Natural killer cell treated with Interleukin-12 subunit alpha and Interleukin-12 subunit beta and Interleukin-15 and Interleukin-18, amount 100 ng/mL, for 72 hours (primary cell): ENCODE results near the gene GRAP2. TPM values are rescaled to one million over a fixed set of nuclear protein-coding genes. Genes with fewer than 3 reads are reported as not detected.
"Not testable (repeated sequence)": the region's sequence is repeated elsewhere in the genome, so short reads cannot be mapped to it uniquely, and the experiment has no call there.

Experiments used
- ATAC-seq, 2 donors: fragments of 150-1000 bp; cut with Tn5 transposase in 1 of 2; sonication (Bioruptor Pico), chemical (Tn5 transposase) in 1 of 2; 2 replicates each; pipeline ENCODE4 v1.10.0; 2021
- DNase-seq: peaks from one replicate; pipeline ENCODE4 v3.0.0; 2022; ENCODE audit warnings: low spot score
- H3K27ac Mint-ChIP-seq, 2 donors: 1 replicate in 1 of 2; 2 replicates in 1 of 2; pipeline ENCODE4 v1.8.0; 2022; ENCODE audit warnings: mixed read lengths in 2 of 2, mild to moderate bottlenecking in 1 of 2, moderate library complexity in 1 of 2
- H3K27me3 Mint-ChIP-seq, 2 donors: 1 replicate in 1 of 2; 2 replicates in 1 of 2; pipeline ENCODE4 v1.8.0; 2022; ENCODE audit warnings: mixed read lengths in 2 of 2
- H3K36me3 Mint-ChIP-seq: one replicate; pipeline ENCODE4 v1.8.0; 2022; ENCODE audit warnings: mixed read lengths
- H3K4me1 Mint-ChIP-seq, 2 donors: 1 replicate in 1 of 2; 2 replicates in 1 of 2; pipeline ENCODE4 v1.8.0; 2022; ENCODE audit warnings: low read depth in 2 of 2, mixed read lengths in 2 of 2, mild to moderate bottlenecking in 1 of 2
- H3K4me3 Mint-ChIP-seq: one replicate; pipeline ENCODE4 v1.8.0; 2022; ENCODE audit warnings: mixed read lengths
- H3K9me3 Mint-ChIP-seq: 2 replicates; pipeline ENCODE4 v1.8.0; 2022; ENCODE audit warnings: mixed read lengths
- total RNA-seq, 2 donors: library from RNA; stranded (reverse); gene quantifications; one replicate each; pipeline ENCODE4 v1.2.3, GENCODE V29; 2022

The GRAP2 gene
- total RNA-seq, 2 donors from 2014 or later: 13.2 to 36.4 TPM

- DNase-seq (no peak), ATAC-seq (no peak)
- Mint-ChIP-seq H3K9me3 (no peaks in the 10 kb centered on the region), H3K36me3 (no peaks in the 10 kb centered on the region), H3K27me3 (peaks cover 0 to 5% of the 10 kb centered on the region in 2 donors), H3K4me3 (no peak overlapping the region), H3K27ac (no peak overlapping the region), H3K4me1 (no peaks in the 10 kb centered on the region)
Observed at GRCh38 chr22:39880722-39881121, 20.2 kb upstream of the GRAP2 start.

- no peak overlapping the region for H3K27ac Mint-ChIP-seq
- H3K4me3 Mint-ChIP-seq: no peak overlapping the region
- H3K36me3 Mint-ChIP-seq: no peaks in the 10 kb centered on the region
- peaks cover 0 to 1% of the 10 kb centered on the region in 2 donors for H3K27me3 Mint-ChIP-seq
- no peaks in the 10 kb centered on the region for H3K9me3 Mint-ChIP-seq
- H3K4me1 Mint-ChIP-seq: no peaks in the 10 kb centered on the region
- ATAC-seq (no peak), DNase-seq (no peak)
Observed at GRCh38 chr22:39883057-39883456, 17.8 kb upstream of the GRAP2 start.

GRCh38 chr22:39889924-39890323 is 11.0 kb upstream of the GRAP2 start:
- H3K36me3 Mint-ChIP-seq: not testable (repeated sequence)
- peaks cover 10 to 11% of the 10 kb centered on the region in 2 donors for H3K4me1 Mint-ChIP-seq

GRCh38 chr22:39893526-39893925 is 7.4 kb upstream of the GRAP2 start, which contains the start of gene ENTHD1:
TSS of gene ENTHD1 (minus strand) at chr22:39893760. CDS start at chr22:39887748, 6,012 bp downstream.
- no peak for ATAC-seq
- Mint-ChIP-seq H3K9me3 (peaks cover 4% of the 10 kb centered on the region), H3K27ac (peak within 1 kb of the TSS; percentile 7 to 63), H3K4me3 (no peak within 1 kb of the TSS), H3K4me1 (peaks cover 10 to 11% of the 10 kb centered on the region in 2 donors), H3K36me3 (no peaks in the 10 kb centered on the region), H3K27me3 (no peaks in the 10 kb centered on the region)
- DNase-seq: no peak

More at GRCh38 chr22:39889924-39890323, 11.0 kb upstream of the GRAP2 start:
- not testable (repeated sequence) for H3K9me3 Mint-ChIP-seq, DNase-seq, ATAC-seq, H3K27me3 Mint-ChIP-seq, H3K4me3 Mint-ChIP-seq, H3K27ac Mint-ChIP-seq

- Mint-ChIP-seq H3K27ac (no peak overlapping the region), H3K9me3 (peaks cover 4% of the 10 kb centered on the region), H3K4me1 (peaks cover 16 to 18% of the 10 kb centered on the region in 2 donors), H3K4me3 (no peak overlapping the region), H3K36me3 (no peaks in the 10 kb centered on the region), H3K27me3 (no peaks in the 10 kb centered on the region)
- ATAC-seq: no peak
- DNase-seq: no peak
Observed at GRCh38 chr22:39894554-39895092, 6.3 kb upstream of the GRAP2 start.

- H3K4me3 Mint-ChIP-seq: no peak overlapping the region
- H3K27me3 Mint-ChIP-seq: no peaks in the 10 kb centered on the region
- H3K27ac Mint-ChIP-seq: no peak overlapping the region
- peaks cover 21 to 27% of the 10 kb centered on the region in 2 donors for H3K4me1 Mint-ChIP-seq
- no peak for ATAC-seq
- no peaks in the 10 kb centered on the region for H3K36me3 Mint-ChIP-seq
- H3K9me3 Mint-ChIP-seq: peaks cover 4% of the 10 kb centered on the region
- DNase-seq: no peak
Observed at GRCh38 chr22:39895682-39896081, 5.2 kb upstream of the GRAP2 start.

GRCh38 chr22:39896313-39896996 is 4.4 kb upstream of the GRAP2 start:
- Mint-ChIP-seq H3K27me3 (no peaks in the 10 kb centered on the region), H3K4me1 (peaks cover 29 to 35% of the 10 kb centered on the region in 2 donors), H3K9me3 (peaks cover 4% of the 10 kb centered on the region), H3K4me3 (no peak overlapping the region), H3K36me3 (no peaks in the 10 kb centered on the region), H3K27ac (no peak overlapping the region)
- DNase-seq (no peak), ATAC-seq (no peak)

GRCh38 chr22:39897841-39898240 is 3.0 kb upstream of the GRAP2 start:
- no peaks in the 10 kb centered on the region for H3K36me3 Mint-ChIP-seq
- no peak for DNase-seq
- H3K4me3 Mint-ChIP-seq: no peak overlapping the region
- ATAC-seq: no peak
- peaks cover 31 to 36% of the 10 kb centered on the region in 2 donors for H3K4me1 Mint-ChIP-seq
- no peaks in the 10 kb centered on the region for H3K9me3 Mint-ChIP-seq
- no peak overlapping the region for H3K27ac Mint-ChIP-seq
- H3K27me3 Mint-ChIP-seq: no peaks in the 10 kb centered on the region

GRCh38 chr22:39898997-39899396 is 1.9 kb upstream of the GRAP2 start:
- H3K27ac Mint-ChIP-seq: peak overlapping the region; percentile 2 to 4
- H3K4me1 Mint-ChIP-seq: peaks cover 30 to 38% of the 10 kb centered on the region in 2 donors
- H3K9me3 Mint-ChIP-seq: no peaks in the 10 kb centered on the region
- no peaks in the 10 kb centered on the region for H3K27me3 Mint-ChIP-seq
- DNase-seq (no peak), ATAC-seq (no peak)
- H3K4me3 Mint-ChIP-seq: peak overlapping the region; percentile 12
- H3K36me3 Mint-ChIP-seq: no peaks in the 10 kb centered on the region

- no peak for ATAC-seq
- no peak for DNase-seq
- Mint-ChIP-seq H3K27ac (peak overlapping the region; percentile 96 to 98), H3K27me3 (no peaks in the 10 kb centered on the region), H3K4me1 (peaks cover 49 to 61% of the 10 kb centered on the region in 2 donors), H3K36me3 (no peaks in the 10 kb centered on the region), H3K4me3 (peak overlapping the region; percentile 98), H3K9me3 (peaks cover 3% of the 10 kb centered on the region)
Observed at GRCh38 chr22:39901565-39902146, 772 bp downstream of the GRAP2 start.

- Mint-ChIP-seq H3K4me1 (peaks cover 60 to 72% of the 10 kb centered on the region in 2 donors), H3K27ac (peak overlapping the region; percentile 96 to 98), H3K4me3 (peak overlapping the region; percentile 98)
- not testable (repeated sequence) for ATAC-seq, H3K27me3 Mint-ChIP-seq, H3K36me3 Mint-ChIP-seq, DNase-seq, H3K9me3 Mint-ChIP-seq
Observed at GRCh38 chr22:39904024-39904423, 3.1 kb downstream of the GRAP2 start.

- Mint-ChIP-seq H3K27ac (peak overlapping the region; percentile 96 to 98), H3K4me1 (peaks cover 65 to 77% of the 10 kb centered on the region in 2 donors), H3K36me3 (no peaks in the 10 kb centered on the region), H3K4me3 (peak overlapping the region; percentile 98), H3K27me3 (no peaks in the 10 kb centered on the region), H3K9me3 (peaks cover 3% of the 10 kb centered on the region)
- ATAC-seq (no peak), DNase-seq (no peak)
Observed at GRCh38 chr22:39904862-39905261, 4.0 kb downstream of the GRAP2 start.

- Mint-ChIP-seq H3K4me3 (peak overlapping the region; percentile 98), H3K4me1 (peaks cover 66 to 77% of the 10 kb centered on the region in 2 donors), H3K36me3 (no peaks in the 10 kb centered on the region), H3K27me3 (no peaks in the 10 kb centered on the region), H3K9me3 (peaks cover 3% of the 10 kb centered on the region), H3K27ac (peak overlapping the region; percentile 96 to 98)
- no peak for DNase-seq
- no peak for ATAC-seq
Observed at GRCh38 chr22:39905687-39906086, 4.8 kb downstream of the GRAP2 start.

- DNase-seq: no peak
- ATAC-seq: no peak
- Mint-ChIP-seq H3K9me3 (peaks cover 3% of the 10 kb centered on the region), H3K4me1 (peaks cover 65 to 77% of the 10 kb centered on the region in 2 donors), H3K27me3 (no peaks in the 10 kb centered on the region), H3K36me3 (no peaks in the 10 kb centered on the region), H3K27ac (peak overlapping the region; percentile 96 to 98), H3K4me3 (peak overlapping the region; percentile 98)
Observed at GRCh38 chr22:39906207-39906606, 5.3 kb downstream of the GRAP2 start.
